Measurements from ENCODE around the gene CD244.

DNA sequence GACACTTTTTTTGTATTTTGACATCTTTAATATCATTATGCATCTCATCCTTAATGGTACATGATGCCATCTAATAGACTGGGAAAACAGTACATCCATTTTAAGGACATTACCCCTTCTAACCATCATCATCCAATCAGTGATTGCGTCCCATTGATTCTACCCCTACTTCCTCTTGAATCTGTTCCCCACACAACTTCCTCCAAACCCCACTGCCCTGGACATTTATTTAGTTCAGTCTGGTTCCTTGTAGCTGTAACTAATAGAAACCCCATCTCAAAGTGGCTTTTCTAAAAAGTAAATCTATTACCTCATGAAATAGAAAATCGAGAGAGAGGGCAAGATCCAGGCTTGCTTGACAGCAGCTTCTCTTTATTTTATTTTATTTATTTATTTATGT is 24.4 kb upstream of the CD244 start:
- TF ChIP-seq, protein P1, sequence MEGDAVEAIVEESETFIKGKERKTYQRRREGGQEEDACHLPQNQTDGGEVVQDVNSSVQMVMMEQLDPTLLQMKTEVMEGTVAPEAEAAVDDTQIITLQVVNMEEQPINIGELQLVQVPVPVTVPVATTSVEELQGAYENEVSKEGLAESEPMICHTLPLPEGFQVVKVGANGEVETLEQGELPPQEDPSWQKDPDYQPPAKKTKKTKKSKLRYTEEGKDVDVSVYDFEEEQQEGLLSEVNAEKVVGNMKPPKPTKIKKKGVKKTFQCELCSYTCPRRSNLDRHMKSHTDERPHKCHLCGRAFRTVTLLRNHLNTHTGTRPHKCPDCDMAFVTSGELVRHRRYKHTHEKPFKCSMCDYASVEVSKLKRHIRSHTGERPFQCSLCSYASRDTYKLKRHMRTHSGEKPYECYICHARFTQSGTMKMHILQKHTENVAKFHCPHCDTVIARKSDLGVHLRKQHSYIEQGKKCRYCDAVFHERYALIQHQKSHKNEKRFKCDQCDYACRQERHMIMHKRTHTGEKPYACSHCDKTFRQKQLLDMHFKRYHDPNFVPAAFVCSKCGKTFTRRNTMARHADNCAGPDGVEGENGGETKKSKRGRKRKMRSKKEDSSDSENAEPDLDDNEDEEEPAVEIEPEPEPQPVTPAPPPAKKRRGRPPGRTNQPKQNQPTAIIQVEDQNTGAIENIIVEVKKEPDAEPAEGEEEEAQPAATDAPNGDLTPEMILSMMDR (conservative IDR thresholded peaks at IDR 0.05; ENCODE audit: low read length), result no peak
- TF ChIP-seq EZH2phosphoT487 (IDR thresholded peaks at IDR 0.05; ENCODE audit: borderline replicate concordance, low read depth, low read length), result no peak
